ENCODE measurements around the gene SSX2IP.

- TF ChIP-seq CTCF (IDR thresholded peaks at IDR 0.05): peak; percentile 65 to 81 (median 72)
- TF ChIP-seq POLR2A (IDR thresholded peaks at IDR 0.05): no peak
Observed at GRCh38 chr1:84724128-84724860, 34.0 kb upstream of the SSX2IP start.

Measured in right lobe of liver (tissue), 4 donors.